Rectal smooth muscle tissue (tissue), 1 donor: ENCODE results near the gene ETNK1.

ENCODE experiments used
- H3K27ac ChIP-seq: one replicate; pipeline ENCODE4 v1.7.0; 2013; ENCODE audit warnings: low read depth, low read length, inconsistent platforms
- H3K27me3 ChIP-seq: one replicate; pipeline ENCODE4 v1.7.0; 2013; ENCODE audit warnings: low read length; ENCODE audit not compliant: control insufficient read depth, insufficient read depth
- H3K36me3 ChIP-seq: one replicate; pipeline ENCODE4 v1.7.0; 2013; ENCODE audit warnings: low read length; ENCODE audit not compliant: control insufficient read depth, insufficient read depth
- H3K4me1 ChIP-seq: one replicate; pipeline ENCODE4 v1.7.0; 2013; ENCODE audit warnings: low read length; ENCODE audit not compliant: control insufficient read depth, insufficient read depth
- H3K4me3 ChIP-seq: one replicate; pipeline ENCODE4 v1.7.0; 2013; ENCODE audit warnings: low read length
- H3K9ac ChIP-seq: one replicate; pipeline ENCODE4 v1.7.0; 2013; ENCODE audit warnings: low read length

ETNK1 gene

DNA sequence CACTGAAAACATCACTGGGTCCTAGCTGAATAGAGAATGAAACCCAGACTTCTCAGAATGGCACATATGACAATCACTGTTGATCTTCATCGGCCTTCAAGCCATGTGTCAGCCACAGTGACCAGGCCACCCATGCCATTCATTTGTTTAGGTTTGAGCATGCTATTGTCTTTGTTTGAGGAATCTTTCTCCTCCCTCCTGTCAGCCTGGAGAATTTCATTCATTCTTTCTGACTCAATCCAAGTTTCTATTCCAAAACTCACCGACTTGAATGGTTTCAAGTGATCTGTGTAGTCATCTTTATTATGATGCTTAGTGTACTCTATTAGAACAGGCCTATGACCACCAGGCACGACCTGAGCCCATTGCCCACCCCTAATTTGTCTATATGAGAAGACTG, 106.3 kb downstream of the ETNK1 start:
- H3K27ac ChIP-seq = no peak overlapping the region
- no peak overlapping the region for H3K4me3 ChIP-seq
- H3K27me3 ChIP-seq = no peaks in the 10 kb centered on the region
- no peaks in the 10 kb centered on the region for H3K4me1 ChIP-seq
- H3K36me3 ChIP-seq = no peaks in the 10 kb centered on the region
- no peak overlapping the region for H3K9ac ChIP-seq

DNA sequence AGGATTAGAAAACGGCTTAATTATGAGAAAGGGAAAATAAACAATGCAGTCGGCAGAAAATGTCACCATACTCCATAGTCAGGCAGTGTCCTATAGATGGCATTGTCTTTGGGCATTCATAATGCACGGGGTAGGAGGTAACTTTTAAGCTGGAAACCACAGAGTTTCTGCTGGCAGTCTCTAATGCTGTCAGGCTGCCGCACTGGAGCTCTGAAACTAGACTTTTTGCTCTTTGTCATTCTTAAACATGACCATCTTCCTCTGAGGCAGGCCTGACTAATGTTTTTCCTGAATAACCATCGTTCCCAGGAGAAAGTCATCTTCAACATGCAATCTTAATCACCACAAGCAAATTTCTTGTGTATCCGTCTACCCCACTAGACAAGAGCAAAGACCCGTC, 108.8 kb downstream of the ETNK1 start:
- Histone ChIP-seq H3K4me3 (no peak overlapping the region), H3K27me3 (no peaks in the 10 kb centered on the region), H3K36me3 (no peaks in the 10 kb centered on the region), H3K27ac (no peak overlapping the region), H3K4me1 (no peaks in the 10 kb centered on the region), H3K9ac (no peak overlapping the region)

- Histone ChIP-seq H3K4me3 (no peak overlapping the region), H3K27ac (no peak overlapping the region), H3K9ac (no peak overlapping the region)
These were observed 114.0 kb downstream of the ETNK1 start for GRCh38 chr12:22738945-22739344.

More at GRCh38 chr12:22738945-22739344, 114.0 kb downstream of the ETNK1 start:
- no peaks in the 10 kb centered on the region for H3K4me1 ChIP-seq
- no peaks in the 10 kb centered on the region for H3K36me3 ChIP-seq
- H3K27me3 ChIP-seq = no peaks in the 10 kb centered on the region
